Activated naive CD4-positive, alpha-beta T cell (primary cell): ENCODE measurements around the gene OTOP1.
"Not testable (repeated sequence)": the region's sequence is repeated elsewhere in the genome, so short reads cannot be mapped to it uniquely, and the experiment has no call there.

Experiments
- DNase-seq, 4 experiments: peaks; one replicate each; lab custom pipeline; 2025; lab: John Stamatoyannopoulos, UW

The OTOP1 gene, protein sequence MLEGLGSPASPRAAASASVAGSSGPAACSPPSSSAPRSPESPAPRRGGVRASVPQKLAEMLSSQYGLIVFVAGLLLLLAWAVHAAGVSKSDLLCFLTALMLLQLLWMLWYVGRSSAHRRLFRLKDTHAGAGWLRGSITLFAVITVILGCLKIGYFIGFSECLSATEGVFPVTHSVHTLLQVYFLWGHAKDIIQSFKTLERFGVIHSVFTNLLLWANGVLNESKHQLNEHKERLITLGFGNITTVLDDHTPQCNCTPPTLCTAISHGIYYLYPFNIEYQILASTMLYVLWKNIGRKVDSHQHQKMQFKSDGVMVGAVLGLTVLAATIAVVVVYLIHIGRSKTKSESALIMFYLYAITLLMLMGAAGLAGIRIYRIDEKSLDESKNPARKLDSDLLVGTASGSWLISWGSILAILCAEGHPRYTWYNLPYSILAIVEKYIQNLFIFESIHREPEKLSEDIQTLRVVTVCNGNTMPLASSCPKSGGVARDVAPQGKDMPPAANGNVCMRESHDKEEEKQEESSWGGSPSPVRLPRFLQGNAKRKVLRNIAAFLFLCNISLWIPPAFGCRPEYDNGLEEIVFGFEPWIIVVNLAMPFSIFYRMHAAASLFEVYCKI

DNA sequence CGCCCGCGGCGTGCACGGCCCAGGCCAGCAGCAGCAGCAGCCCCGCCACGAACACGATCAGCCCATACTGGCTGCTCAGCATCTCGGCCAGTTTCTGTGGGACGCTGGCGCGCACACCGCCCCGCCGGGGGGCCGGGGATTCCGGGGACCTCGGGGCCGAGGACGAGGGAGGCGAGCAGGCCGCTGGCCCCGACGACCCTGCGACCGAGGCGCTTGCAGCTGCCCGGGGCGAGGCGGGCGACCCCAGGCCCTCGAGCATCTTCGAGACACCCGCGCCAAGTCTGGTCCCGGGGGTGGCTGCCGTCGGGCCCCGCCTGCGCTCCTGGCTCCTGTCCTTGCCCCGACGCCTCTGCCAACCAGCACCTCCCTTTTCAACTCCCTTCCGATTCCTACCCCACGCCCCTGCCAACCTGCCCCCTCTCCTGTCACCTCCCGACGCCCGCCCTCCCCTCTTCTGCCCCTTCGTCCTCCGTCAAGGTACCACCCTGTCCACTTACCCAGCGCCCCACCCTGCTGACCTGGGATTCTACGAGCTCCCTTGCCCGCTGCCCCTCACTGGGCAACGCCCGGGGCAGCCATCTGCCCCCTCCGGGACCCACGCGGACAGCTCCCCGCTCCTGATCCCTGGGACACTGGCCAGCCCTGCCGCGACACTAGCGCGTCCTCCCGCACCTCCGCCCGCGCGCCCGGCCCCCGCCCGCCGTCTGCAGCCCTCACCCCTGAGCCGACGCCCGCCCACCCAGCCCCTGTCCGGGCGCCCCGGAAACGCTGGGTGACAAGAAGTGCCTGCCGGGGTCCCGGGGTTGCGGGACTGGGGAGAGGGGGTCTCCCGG, at the start of gene OTOP1:
TSS of gene OTOP1 (minus strand) at position 324 of the 833 bp plus-strand sequence. CDS start at position 259, 65 bp downstream.
- no peak for DNase-seq

DNA sequence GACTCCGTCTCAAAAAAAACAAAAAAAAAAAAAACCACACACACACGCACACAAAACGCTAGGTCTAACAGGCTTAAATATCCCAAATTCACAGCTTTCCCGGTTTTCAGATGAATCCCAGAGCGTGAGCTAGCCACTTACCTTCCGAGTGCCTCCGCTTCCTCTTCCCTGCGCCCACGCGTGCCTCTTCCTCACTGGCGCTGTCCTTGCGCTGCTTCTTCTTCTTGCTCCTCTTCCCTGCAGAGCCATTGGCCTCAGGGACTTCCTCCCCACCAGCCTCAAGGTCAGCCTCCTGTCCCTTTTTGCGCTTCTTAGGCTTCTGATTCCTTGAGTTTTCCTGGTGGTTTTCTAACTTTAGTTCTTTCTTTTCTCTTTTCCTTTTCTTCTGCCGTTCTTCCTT, 47.5 kb upstream of the OTOP1 start:
- DNase-seq, result no peak

DNA sequence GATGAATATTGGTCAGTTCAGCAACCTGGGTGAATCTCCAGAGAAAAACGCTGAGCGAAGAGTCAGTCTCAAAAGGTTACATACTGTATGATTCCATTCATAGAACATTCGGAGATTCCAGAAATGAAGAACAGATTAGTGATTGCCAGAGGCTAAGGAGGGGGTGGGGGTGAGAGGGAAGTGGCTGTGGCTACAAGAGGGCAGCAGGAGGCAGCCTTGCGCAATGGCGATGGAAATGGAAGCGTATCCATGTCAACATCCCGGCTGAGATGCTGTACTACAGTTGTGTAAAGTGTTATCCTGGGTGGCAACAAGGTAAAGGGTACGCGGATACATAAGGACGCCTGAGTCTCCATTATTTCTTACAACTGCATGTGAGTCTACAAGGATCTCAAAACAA, 45.2 kb upstream of the OTOP1 start:
- DNase-seq, result no peak

DNA sequence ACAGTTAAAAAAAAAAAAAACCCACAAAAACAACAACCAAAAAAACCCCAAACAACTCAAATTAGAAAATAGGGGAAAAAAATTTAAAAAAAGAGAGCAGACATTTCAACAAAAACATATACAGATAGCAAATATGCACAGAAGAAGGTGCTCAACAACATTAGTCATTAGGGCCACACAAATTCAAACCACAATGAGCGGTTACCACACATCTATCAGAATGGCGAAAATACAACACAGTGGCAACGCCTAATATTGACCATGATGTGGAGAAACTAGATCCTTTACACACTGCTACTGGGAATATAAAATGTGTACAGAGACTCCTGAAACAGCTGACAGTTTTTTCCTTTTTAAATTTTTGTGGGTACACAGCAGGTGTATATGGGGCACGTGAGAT, 43.8 kb upstream of the OTOP1 start:
- DNase-seq, result no peak

DNA sequence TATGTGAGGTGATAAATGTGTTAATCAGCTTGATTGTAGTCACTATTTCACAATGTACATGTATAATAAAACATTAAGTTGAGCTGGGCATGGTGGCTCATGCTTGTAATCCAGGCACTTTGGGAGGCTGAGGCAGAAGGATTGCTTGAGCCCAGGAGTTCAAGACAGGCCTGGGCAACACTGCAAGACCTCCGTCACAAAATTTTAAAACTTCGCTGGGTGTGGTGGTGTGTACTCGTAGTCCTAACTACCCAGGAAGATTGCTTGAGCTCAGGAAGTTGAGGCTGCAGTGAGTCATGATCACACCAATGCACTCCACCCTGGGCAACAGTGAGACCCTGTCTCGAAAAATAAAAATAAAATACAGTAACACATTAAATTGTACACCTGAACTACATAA, 43.1 kb upstream of the OTOP1 start:
- no peak for DNase-seq

DNA sequence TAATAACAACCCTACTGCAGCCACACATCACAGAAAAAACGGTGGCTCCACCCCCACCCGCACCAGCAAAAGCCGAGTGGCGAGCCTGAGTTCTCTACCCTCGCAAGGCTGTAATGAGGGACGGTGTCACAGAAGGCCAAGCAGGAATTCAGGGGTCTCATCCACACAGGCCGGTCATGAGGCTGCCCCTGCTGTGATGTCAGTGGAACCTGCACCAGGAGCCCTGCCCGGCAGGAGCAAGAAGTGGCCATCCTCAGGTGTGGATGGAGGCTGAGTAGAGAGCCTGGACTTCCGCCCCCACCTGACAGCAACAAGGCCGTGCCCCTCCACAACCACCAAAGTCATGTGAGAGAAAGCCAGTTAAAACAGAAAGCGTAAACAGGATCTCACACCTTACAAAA, 42.6 kb upstream of the OTOP1 start:
- no peak for DNase-seq

DNA sequence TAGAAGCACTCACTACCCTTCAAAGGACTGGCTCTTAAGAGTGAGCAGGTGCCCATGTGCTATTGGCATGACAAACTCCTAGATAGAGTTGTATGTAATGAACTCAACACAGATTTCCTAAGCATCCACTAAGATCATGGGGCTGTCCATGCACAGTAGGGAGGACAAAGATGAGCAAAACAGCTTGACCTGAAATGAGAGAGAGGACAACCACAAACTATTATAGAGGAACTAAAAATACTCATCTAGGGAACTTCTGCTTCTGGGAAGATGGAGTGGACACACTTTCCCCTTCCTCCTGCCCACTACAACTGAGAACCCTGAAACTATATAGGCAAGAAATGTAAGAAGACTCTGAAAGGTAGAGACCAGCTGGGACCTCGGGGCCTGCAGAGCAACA, 42.0 kb upstream of the OTOP1 start:
- DNase-seq, result no peak

DNA sequence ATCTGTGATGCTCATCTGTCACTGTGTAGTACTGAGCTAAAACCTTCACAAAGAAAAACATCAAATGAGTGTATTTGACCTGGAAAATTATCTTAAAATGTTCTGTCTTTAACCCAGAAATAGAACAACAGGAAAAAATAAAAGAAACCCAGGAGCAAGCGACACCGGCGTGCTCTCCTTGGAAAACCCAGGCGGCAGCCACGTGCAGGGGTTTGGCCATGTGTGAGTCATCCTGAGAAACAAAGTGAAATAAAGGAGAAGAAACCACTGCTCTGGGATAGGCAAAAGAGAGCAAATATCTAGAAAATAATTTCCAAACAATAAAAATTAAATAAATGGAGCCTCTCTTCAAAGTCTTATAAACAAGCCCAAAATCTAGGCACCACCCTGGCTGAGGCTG, 41.3 kb upstream of the OTOP1 start:
- no peak for DNase-seq

DNA sequence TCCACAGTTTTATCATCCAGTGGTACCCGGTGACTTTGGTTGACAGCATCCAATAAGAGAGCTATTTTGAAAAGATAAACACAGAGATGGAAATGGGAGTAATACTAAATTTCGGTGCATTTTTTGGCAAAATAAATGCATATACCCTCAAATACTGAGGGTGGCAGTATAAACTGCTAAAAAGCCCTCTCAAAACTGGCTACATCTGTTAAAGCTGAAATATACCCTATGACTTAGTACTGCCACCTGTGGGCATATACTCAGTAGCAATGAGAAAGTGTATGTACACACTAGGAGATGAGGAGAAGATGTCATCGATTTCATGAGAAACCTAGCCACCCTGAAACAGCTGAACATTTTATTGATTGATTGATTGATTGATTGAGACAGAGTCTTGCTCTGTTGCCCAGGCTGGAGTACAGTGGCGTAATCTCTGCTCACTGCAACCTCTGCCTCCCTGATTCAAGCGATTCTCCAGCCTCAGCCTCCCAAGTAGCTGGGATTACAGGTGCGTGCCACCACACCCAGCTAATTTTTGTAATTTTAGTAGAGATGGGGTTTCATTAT, 33.5 kb upstream of the OTOP1 start:
- DNase-seq, result no peak

DNA sequence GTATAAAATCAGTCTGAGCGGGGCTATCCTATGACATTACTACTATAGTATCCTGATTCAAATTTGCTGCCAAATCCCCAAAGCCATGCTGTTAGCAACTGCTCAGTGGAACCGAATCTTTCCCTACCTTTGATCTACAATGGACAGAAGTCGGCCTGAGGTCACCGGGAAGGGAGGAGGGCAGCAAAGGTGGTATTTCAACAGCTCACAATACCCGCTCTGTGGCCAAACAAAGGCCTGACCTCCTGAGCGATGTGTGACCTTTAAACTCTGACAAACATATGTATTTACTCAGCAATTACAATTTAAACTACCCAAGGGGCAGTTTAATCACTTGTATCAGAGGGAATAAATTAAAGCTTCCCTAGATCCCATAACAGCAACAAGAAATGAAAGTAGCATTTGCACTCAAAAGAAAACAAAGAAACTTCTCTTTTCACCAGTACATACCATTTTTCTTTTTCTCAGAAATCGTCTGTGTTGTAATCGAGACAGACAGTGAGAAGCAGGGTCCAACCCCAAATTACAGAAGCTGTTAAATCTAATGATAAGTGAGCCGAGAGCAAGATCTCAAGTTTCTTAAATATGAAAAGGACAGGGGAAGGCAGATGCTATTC, 32.9 kb upstream of the OTOP1 start:
- DNase-seq, result no peak

DNA sequence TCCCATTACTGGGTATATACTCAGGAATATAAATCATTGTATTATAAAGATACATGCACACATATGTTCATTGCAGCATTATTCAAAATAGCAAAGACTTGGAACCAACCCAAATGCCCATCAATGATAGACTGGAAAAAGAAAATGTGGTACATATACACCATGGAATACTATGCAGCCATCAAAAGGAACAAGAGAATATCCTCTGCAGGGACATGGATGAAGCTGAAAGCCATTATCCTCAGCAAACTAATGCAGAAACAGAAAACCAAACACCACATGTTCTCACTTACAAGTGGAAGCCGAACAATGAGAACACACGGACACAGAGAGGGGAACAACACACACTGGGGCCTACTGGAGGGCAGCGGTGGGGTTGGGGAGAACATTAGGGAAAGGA, 31.0 kb upstream of the OTOP1 start:
- DNase-seq, result not testable (repeated sequence)

DNA sequence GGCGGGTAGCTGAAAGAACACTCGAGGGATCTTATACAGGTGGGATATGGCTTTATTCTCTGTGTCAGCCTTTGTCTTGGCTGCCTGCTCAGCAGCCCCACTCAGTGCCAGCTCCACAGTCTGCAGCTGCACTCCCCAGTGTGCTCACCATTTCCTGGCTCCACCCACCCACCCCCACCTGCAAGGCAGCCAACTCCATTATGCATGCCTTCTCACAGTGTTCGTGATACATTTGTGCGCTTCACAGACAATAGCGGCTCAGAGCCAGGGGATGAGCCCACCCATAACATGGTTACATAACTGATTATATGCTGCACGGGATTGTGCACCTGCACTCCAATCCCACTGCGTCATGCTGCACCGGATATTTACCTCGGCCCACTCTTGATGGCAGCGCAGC, 30.1 kb upstream of the OTOP1 start:
- DNase-seq, result no peak

DNA sequence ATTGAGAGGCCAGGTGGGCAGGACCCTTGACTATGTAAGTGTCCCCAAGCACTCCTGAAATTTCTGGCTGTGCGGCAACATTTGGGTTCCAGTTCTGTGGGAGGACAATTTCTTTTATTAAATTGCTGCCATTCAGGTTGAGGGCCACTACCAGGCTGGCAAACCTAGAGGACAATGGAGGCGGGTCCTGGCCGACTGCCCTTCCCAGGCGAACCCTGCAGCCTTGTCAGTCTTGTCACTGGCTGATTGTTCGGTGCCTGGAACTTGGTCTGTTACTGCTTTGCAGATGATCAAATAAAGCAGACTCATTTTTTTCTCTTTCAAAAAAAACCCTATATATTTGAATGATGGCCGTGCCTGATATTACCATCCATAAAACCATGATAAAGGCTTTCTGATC, 27.9 kb upstream of the OTOP1 start:
- DNase-seq, result no peak

DNA sequence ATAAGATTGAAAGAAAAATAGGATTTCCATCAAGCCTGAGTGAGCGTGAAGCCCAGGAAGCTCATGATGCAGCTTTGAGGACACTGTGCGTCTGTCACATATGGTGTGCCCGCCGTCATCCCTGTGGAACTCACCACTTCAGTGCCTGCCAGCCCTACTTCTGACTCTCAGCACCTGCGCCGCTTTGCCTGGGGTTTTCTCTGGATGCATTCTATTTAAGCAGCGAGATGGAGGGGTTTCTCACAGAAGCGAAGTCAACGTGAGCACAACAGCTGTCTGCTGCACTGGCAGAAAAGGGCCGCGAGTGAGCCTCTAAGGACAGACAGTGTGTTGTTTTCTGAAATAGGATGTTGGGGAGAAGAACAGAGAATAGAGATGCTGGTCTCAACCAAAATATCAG, 27.5 kb upstream of the OTOP1 start:
- DNase-seq, result no peak

DNA sequence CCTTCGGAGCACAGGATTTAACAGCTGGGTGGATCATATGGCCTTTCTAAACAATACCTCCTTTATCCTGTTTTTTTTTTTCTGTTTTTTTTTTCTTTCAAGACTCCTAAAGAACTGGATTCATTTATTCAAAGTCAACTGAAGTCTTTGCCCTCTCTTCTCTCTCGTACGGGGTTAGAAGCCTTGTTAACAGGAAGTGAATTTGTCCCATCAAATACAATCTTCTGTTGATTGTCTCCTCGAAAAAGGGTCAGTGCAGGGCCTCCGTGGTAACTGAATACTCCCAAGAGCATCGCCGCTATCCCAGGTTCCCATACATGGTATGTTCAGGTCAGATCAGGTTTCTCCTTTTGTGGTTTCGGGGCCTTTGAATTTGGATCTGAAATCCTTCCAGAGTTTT, 23.1 kb upstream of the OTOP1 start:
- DNase-seq, result no peak

DNA sequence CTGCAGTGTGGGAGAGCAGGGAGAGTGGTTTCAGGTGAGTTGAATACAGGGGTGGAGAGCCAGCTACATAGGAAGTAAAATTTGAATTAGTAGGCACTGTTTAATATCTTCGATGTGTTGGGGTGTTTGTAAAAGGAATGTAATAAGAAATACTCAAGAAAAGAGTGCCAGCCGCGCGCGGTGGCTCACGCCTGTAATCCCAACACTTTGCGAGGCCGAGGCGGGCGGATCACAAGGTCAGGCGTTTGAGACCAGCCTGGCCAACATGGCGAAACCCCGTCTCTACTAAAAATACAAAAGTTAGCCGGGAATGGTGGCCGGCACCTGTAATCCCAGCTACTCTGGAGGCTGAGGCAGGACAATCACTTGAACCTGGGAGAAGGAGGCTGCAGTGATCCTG, 22.6 kb upstream of the OTOP1 start:
- DNase-seq, result not testable (repeated sequence)

DNA sequence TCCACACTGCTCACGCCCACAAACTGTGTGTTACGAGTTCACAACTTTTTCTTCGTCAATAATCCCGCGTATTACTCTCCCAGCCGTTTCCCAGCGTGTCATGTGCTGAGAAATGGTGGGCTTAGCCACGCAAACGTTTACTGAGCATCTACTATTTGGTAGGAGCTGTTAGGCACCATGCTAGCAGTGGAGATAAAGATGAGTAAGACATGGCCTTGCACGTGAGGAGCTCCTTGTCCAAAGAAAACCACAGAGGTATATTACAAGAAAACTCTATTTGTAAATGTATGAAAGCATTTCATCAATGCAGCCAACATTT, 22.1 kb upstream of the OTOP1 start:
- no peak for DNase-seq

DNA sequence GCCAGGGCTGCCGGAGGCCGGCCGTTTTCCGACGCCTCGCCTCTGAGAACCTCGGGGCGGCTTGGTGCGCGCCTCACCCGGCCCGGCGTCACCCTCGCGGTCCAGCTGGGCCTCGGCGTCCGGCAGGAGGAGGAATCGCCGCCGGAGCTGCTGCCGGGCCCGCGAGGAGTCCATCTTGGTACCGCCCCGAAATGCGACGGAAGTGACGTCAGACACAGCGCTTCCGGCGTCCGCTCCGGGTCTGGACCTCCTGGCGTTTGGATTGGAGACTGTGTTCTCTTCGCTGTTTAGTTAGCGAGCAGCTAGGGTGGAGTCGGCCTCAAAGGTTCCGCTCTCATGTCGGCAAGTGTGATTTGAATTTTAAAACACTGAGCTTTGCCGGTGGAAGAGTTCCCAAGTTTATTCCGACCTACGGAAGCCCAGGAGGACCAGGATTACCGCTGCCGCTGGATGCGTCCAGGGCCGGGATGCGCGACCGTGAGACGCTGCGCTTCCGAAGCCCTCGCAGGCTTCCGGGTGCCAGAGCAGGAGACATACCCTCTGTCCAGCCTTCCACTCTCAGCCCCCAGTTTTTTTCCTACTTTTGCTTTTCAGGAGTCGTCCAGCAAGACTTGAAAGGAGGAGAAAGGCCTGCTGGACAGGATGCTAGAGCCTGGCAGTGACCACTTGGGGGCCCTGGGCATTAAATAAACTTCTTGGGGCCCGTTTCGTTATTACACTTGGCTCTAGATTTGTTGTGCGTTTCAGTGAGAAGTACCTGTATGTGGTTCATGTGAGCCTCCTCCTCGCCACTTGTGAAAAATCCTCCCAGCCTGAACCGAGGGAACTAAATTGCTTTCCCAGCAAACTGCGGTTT, 21.5 kb upstream of the OTOP1 start, which contains the start of gene TMEM128:
TSS of gene TMEM128 (minus strand) at position 195 of the 856 bp plus-strand sequence. CDS start at position 174, 21 bp downstream.
- DNase-seq, result peak; percentile 77 to 88 (median 86)

DNA sequence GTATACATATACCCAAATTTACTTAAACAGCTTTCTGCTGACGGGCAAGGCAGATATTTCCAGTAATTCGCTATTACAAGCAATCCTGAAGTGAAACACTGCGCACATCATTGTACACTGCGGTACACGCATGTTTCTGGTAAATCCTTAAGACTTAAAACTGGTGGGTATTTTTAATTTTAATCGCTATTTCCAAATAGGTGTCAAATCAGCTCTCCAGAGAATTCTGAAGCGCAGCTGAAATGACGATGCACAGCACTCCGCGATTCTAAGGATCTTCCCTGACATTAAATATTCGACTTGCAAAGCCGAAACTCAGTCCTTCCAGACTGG, 20.9 kb upstream of the OTOP1 start:
- DNase-seq, result no peak

DNA sequence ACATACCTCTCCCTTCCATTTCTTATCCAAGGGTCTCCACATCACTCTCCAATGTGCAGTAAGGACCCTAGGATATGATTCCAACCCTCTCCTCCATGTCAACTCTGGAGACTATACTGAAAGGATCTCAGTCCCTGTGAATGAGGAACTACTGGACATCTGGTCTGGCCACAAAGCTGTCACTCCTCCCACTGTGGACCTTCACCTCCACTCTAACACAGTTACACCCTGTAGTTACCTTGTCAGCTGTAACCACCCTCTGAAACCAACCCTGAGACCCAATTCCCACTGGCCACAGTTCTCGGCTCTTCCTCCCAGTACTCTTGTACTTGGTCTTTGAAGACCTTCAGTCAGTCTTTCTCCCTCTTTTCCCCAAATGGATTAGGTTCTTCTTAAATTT, 18.4 kb upstream of the OTOP1 start:
- DNase-seq, result no peak

DNA sequence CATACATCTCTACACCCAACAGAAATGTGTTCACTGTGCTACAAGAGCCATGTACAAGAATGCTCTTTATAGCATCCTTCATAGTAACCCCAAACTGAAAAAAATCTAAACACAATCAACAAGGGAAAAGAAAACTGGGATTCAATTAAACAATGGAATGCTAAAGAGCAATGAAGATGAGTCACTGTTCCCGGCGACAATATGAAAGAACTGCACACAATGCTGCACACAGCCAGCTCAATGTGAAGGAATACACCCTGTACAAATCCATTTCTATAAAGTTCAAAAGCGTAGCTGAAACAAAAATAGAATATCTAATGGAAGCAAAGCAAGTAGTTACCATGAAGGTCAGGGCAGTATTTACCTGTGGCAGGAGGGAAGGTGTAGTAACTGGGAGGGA, 12.8 kb upstream of the OTOP1 start:
- not testable (repeated sequence) for DNase-seq
